ENCODE data around the gene SDHA. TPM values are rescaled to one million over a fixed set of nuclear protein-coding genes. Genes with fewer than 3 reads are reported as not detected.

Gene SDHA
- total and polyA plus RNA-seq, 10 of the 15 experiments (the other 5 are each of a cell fraction or from before 2014, with no cell fraction given) = 63.3 to 205 (median 104) TPM

- TF ChIP-seq E4F1 (IDR thresholded peaks at IDR 0.05; ENCODE audit: borderline replicate concordance, partially characterized antibody) (no peak), GATAD2B (conservative IDR thresholded peaks at IDR 0.05; ENCODE audit: low read depth) (no peak), SIN3A (IDR thresholded peaks at IDR 0.05; ENCODE audit: low read depth, low read length) (no peak), POLR2A (IDR thresholded peaks at IDR 0.05; ENCODE audit: low read depth, low read length) (no peak), ZNF384 (IDR thresholded peaks at IDR 0.05; ENCODE audit: borderline replicate concordance, low read depth, low read length) (no peak), NKRF (conservative IDR thresholded peaks at IDR 0.05) (no peak), ZNF24 (IDR thresholded peaks at IDR 0.05) (no peak), FOXK2 (IDR thresholded peaks at IDR 0.05) (no peak), ESRRA (IDR thresholded peaks at IDR 0.05; ENCODE audit: low read length) (no peak)
Observed at GRCh38 chr5:204966-205670, 13.0 kb upstream of the SDHA start (continued).

All from GM12878 (cell line).